ENCODE results near the gene TUBA3E.
"Not testable (repeated sequence)": the region's sequence is repeated elsewhere in the genome, so short reads cannot be mapped to it uniquely, and the experiment has no call there.

Gene TUBA3E

DNA sequence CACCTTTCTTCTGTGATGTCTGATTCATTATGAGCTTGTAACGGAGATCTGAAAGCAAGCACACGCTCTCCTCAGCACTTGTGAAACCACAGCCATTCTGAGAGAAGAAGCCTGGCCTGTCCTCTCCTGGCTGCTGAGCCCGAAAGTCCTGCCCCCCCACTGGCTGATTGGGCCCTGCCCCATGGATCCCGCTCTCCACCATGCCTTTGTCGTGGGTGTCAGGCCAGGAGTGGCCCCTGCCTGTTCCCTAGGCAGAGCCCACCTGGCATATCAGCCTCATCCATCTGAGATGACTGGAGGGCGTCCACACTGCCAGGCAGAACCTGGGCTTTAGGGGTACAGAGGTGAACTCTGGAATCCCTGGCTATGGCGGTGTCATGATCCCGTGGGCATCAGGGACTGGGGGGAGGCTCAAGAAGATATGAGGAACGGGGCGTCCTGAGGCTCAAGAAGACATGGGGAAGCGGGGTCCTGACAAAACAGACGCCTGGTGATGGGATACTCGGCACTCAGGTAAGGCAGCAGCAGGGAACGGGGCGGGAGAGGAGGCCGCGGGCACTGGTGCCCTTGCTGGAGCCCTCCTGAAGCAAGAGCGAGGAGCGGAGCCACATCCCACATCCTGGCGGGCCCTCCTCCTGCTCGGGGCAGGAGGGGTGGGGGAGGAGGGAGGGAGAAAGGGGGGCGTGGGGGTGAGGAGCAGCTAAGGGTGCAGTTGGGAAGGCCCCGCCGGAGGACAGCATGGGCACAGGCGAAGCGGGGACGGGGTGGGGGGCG, 54.8 kb downstream of the TUBA3E start:
- DNase-seq (ENCODE audit: low read depth, low spot score), result not testable (repeated sequence)

DNA sequence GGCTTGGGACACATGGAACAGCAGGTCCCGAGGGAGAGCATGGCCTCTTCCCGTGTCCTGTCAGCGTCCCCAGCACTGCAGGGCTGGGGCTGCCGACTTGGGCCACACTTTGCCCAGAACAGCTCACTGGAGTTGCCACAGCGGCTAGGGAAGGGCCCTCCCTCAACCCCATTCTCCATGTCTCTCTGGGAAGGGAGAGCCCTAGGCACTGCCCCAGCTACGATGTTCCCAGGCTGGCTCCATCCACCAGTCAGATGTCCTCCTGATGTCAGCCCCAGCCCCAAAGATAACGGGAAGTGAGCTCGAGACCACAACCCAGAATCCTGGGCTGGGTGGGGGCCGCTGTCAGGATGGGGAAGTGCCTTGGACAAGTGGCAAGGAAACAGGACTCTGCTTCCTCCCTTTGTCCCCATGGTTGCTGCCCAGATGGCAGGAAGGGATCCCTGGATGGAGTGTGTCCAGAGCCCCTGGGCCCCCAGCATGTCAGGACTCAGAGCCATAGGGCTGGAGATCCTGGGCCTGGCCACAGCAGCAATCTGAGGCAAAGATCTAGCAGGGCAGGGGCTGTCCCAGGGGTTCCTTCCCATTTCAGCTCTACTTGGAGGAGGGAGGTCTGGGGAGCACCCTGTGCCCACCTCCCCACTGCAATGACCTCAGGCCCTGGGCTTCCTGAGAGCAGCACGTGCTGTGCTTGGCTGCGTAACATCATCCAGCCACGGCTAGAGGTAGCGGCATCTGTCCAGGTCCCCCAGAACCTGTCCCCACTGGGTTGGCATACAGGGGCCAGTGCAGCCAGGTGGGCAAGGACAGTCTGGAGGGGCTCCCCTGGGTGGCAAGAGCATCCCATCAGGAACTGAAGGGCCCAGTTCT, 55.6 kb downstream of the TUBA3E start:
- DNase-seq (ENCODE audit: low read depth, low spot score), result not testable (repeated sequence)

All from brain pericyte (primary cell).